ENCODE data around the gene MTFMT.

DNA sequence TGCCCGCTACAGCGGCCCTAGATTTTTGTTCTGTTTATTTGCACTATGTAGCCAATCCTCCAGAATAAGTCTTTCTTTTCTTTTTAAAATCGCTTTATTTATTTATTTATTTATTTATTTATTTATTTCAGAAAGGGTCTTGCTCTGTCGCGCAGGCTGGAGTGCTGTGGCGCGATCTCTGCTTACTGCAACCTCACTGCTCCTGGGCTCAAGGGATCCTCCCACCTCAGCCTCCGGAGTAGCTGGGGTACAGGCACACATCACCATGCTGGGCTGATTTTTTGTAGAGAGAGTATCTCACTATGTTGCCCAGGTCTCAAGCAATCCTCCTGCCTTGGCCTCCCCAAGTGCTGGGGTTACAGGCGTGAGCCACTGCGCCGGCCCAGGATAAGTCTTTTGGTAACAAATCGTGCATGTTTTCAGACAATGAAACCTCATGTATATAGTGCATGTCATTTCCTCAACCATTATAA lies 333 bp upstream of the MTFMT start:
- no peak for TF ChIP-seq POLR2AphosphoS5 (IDR thresholded peaks at IDR 0.05)
- TF ChIP-seq CTCF (IDR thresholded peaks at IDR 0.05), result no peak
